GM23338 (cell line): Measurements from ENCODE around the gene CNTN3. TPM values are rescaled to one million over a fixed set of nuclear protein-coding genes. Genes with fewer than 3 reads are reported as not detected.

Experiments used
- ATAC-seq: fragments of 200-7000 bp; cut with Tn5 transposase; 3 replicates; pipeline ENCODE4 v1.9.1; 2020
- DNase-seq: peaks from one replicate; pipeline ENCODE4 v3.0.0-alpha.2; 2015; ENCODE audit warnings: low spot score
- H2AFZ ChIP-seq: fragments of 200-600 bp; sonication (generic); 2 replicates; pipeline ENCODE4 v1.8.0; 2016; ENCODE audit warnings: antibody characterized with exemption, mild to moderate bottlenecking, moderate library complexity
- H3F3A ChIP-seq: fragments of 200-600 bp; sonication (generic); replicated peaks from 2 replicates; pipeline ENCODE4 v1.8.0; 2017; ENCODE audit warnings: antibody characterized with exemption, mixed run types, low read depth
- H3K27ac ChIP-seq: fragments of 200-600 bp; sonication (generic); 2 replicates; pipeline ENCODE4 v1.6.1; 2016; ENCODE audit warnings: low read depth
- H3K27me3 ChIP-seq: fragments of 200-600 bp; sonication (generic); 2 replicates; pipeline ENCODE4 v1.8.0; 2016; ENCODE audit warnings: mild to moderate bottlenecking, mixed run types, moderate library complexity; ENCODE audit not compliant: insufficient read depth
- H3K36me3 ChIP-seq: fragments of 200-600 bp; sonication (generic); 2 replicates; pipeline ENCODE4 v1.8.0; 2016; ENCODE audit warnings: mild to moderate bottlenecking; ENCODE audit not compliant: insufficient read depth
- H3K4me1 ChIP-seq: fragments of 200-600 bp; sonication (generic); 2 replicates; pipeline ENCODE4 v1.8.0; 2016; ENCODE audit warnings: mild to moderate bottlenecking, moderate library complexity; ENCODE audit not compliant: insufficient read depth
- H3K4me2 ChIP-seq: fragments of 200-600 bp; sonication (generic); 2 replicates; pipeline ENCODE4 v1.7.1; 2017; ENCODE audit warnings: mixed run types
- H3K4me3 ChIP-seq: fragments of 200-600 bp; sonication (generic); 2 replicates; pipeline ENCODE4 v1.6.1; 2016; ENCODE audit warnings: mixed run types
- H3K79me2 ChIP-seq: fragments of 200-600 bp; sonication (generic); replicated peaks from 2 replicates; pipeline ENCODE4 v1.8.0; 2017; ENCODE audit warnings: mild to moderate bottlenecking; ENCODE audit not compliant: insufficient read depth
- H3K9me2 ChIP-seq: fragments of 200-600 bp; sonication (generic); 2 replicates; pipeline ENCODE4 v1.8.0; 2017; ENCODE audit not compliant: insufficient read depth
- H4K20me1 ChIP-seq: fragments of 200-600 bp; sonication (generic); replicated peaks from 2 replicates; pipeline ENCODE4 v1.8.0; 2017; ENCODE audit warnings: mild to moderate bottlenecking; ENCODE audit not compliant: insufficient read depth
- H3K27ac Mint-ChIP-seq: 2 replicates; pipeline ENCODE4 v1.8.0; 2020; ENCODE audit warnings: inconsistent platforms, mild to moderate bottlenecking, moderate library complexity, mixed read lengths
- H3K27me3 Mint-ChIP-seq: 3 replicates; pipeline ENCODE4 v1.8.0; 2022; ENCODE audit warnings: low read depth, mild to moderate bottlenecking, moderate library complexity, mixed read lengths, inconsistent platforms; ENCODE audit not compliant: insufficient read depth, poor library complexity
- H3K36me3 Mint-ChIP-seq: 3 replicates; pipeline ENCODE4 v1.8.0; 2021; ENCODE audit warnings: low read depth, mild to moderate bottlenecking, inconsistent platforms, moderate library complexity, mixed read lengths
- H3K4me1 Mint-ChIP-seq: 3 replicates; pipeline ENCODE4 v1.8.0; 2020; ENCODE audit warnings: mild to moderate bottlenecking, inconsistent platforms, mixed read lengths
- H3K4me3 Mint-ChIP-seq: 3 replicates; pipeline ENCODE4 v1.8.0; 2021; ENCODE audit warnings: moderate library complexity, mild to moderate bottlenecking, inconsistent platforms, mixed read lengths
- H3K9me3 Mint-ChIP-seq: 3 replicates; pipeline ENCODE4 v1.8.0; 2020; ENCODE audit warnings: moderate library complexity, mild to moderate bottlenecking, inconsistent platforms, mixed read lengths
- EZH2 ChIP-seq: fragments of 200-600 bp; sonication (generic); IDR thresholded peaks from one replicate; pipeline ENCODE4 v1.8.0; 2017; ENCODE audit warnings: antibody characterized with exemption, mild to moderate bottlenecking, low read depth; ENCODE audit not compliant: unreplicated experiment
- EZH2phosphoT487 ChIP-seq: fragments of 200-600 bp; sonication (generic); IDR thresholded peaks from one replicate; pipeline ENCODE4 v1.8.1; 2018; ENCODE audit warnings: antibody characterized with exemption; ENCODE audit not compliant: unreplicated experiment
- NANOG ChIP-seq: IDR thresholded peaks from 2 replicates; pipeline ENCODE4 v1.6.1; 2016; ENCODE audit warnings: antibody characterized with exemption, borderline replicate concordance
- POLR2AphosphoS5 ChIP-seq: IDR thresholded peaks from 2 replicates; pipeline ENCODE4 v1.6.1; 2016; ENCODE audit warnings: antibody characterized with exemption, low read depth
- ZNF114 ChIP-seq: fragments of 250-450 bp; sonication (Bioruptor Pico); IDR thresholded peaks from 2 replicates; pipeline ENCODE4 v1.5.0; 2020; ENCODE audit warnings: mild to moderate bottlenecking, moderate library complexity
- ZNF331 ChIP-seq: fragments of 250-450 bp; sonication (Bioruptor Pico); IDR thresholded peaks from 2 replicates; pipeline ENCODE4 v1.5.0; 2020; ENCODE audit warnings: low read depth, mild to moderate bottlenecking, moderate library complexity
- polyA plus RNA-seq: library from polyadenylated mRNA; unstranded; fragments of >200 nt; fragmentation: Nextera tagmentation; extraction: Ambion mirVana; gene quantifications from 2 replicates; pipeline ENCODE4 v1.2.1, GENCODE V29; 2016
- total RNA-seq: library from RNA; depleted of rRNA; stranded (reverse); fragments of >200 nt; shearing (Covaris generic); gene quantifications from 2 replicates; pipeline ENCODE4 v1.2.3, GENCODE V29; 2014
- TF ChIP-seq, protein P1 (sequence below): IDR thresholded peaks from 2 replicates; pipeline ENCODE4 v1.6.1; 2016; ENCODE audit warnings: antibody characterized with exemption
- TF ChIP-seq, protein P2 (sequence below): fragments of 250-450 bp; sonication (Bioruptor Pico); IDR thresholded peaks from 2 replicates; pipeline ENCODE4 v1.5.0; 2020; ENCODE audit warnings: mild to moderate bottlenecking, moderate library complexity

Gene CNTN3
- total and polyA plus RNA-seq, 2 experiments from 2014 or later: 0.05 to 0.24 TPM

DNA sequence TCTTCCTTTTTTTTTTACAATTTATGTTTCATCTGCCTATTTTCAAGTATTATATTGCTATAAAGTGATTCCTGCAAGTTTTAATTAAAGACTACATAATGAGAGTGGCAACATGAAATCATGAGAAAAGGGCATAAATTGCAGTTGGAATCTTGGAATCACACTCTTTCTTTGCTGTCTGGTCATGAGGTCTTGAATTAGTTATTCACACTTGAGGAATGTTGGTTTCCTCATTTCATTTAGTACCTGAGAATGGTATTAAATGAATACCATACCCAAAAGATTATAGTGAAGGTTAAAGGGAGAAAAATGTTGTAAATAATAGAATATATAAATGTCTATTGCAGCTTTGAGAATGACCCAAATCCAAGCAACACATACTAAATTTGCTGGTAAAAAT lies 25.8 kb upstream of the CNTN3 start:
- H3K27ac Mint-ChIP-seq: no peak overlapping the region
- no peak overlapping the region for H2AFZ ChIP-seq
- no peak overlapping the region for H3K4me3 ChIP-seq
- ATAC-seq (no peak), DNase-seq (no peak)
- no peaks in the 10 kb centered on the region for H3K9me3 Mint-ChIP-seq
- H3K9me2 ChIP-seq: no peaks in the 10 kb centered on the region
- no peak overlapping the region for H3K4me2 ChIP-seq
- no peaks in the 10 kb centered on the region for H3K4me1 ChIP-seq
- no peaks in the 10 kb centered on the region for H3K36me3 Mint-ChIP-seq
- TF ChIP-seq EZH2phosphoT487: no peak
- no peaks in the 10 kb centered on the region for H4K20me1 ChIP-seq
- no peaks in the 10 kb centered on the region for H3K79me2 ChIP-seq
- H3K36me3 ChIP-seq: no peaks in the 10 kb centered on the region
- no peak overlapping the region for H3K27ac ChIP-seq
- no peaks in the 10 kb centered on the region for H3K4me1 Mint-ChIP-seq
- H3K27me3 ChIP-seq: no peaks in the 10 kb centered on the region
- peaks cover 2% of the 10 kb centered on the region for H3K27me3 Mint-ChIP-seq
- H3F3A ChIP-seq: no peaks in the 10 kb centered on the region
- no peak overlapping the region for H3K4me3 Mint-ChIP-seq

DNA sequence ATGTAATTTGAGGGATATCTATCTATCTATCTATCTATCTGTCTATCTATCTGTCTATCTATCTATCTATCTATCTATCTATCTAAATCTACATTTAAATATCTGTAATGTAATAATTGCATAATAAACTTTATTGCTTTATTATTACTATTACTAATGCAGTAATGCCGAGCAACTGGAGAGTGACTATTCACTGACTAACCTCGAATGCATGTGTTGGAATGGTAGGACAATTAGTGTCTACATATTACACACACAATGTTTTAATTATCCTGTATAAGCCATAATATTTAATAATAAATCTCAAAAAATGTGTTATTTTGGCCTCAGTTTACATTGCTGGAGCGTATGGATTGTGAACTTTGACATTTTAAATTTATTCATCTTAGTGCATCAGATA lies 25.2 kb upstream of the CNTN3 start:
- Histone ChIP-seq H3K36me3 (no peaks in the 10 kb centered on the region), H3K4me1 (no peaks in the 10 kb centered on the region), H4K20me1 (no peaks in the 10 kb centered on the region), H3K4me3 (no peak overlapping the region), H3K4me2 (no peak overlapping the region), H3K79me2 (no peaks in the 10 kb centered on the region), H3K27ac (no peak overlapping the region), H3F3A (no peaks in the 10 kb centered on the region), H3K9me2 (no peaks in the 10 kb centered on the region), H2AFZ (no peak overlapping the region), H3K27me3 (no peaks in the 10 kb centered on the region)
- Mint-ChIP-seq H3K36me3 (no peaks in the 10 kb centered on the region), H3K4me3 (no peak overlapping the region), H3K4me1 (no peaks in the 10 kb centered on the region), H3K27me3 (peaks cover 2% of the 10 kb centered on the region), H3K9me3 (no peaks in the 10 kb centered on the region), H3K27ac (no peak overlapping the region)
- ATAC-seq (no peak), DNase-seq (no peak)
- TF ChIP-seq ZNF114 (CRISPR knock-in tag): no peak

DNA sequence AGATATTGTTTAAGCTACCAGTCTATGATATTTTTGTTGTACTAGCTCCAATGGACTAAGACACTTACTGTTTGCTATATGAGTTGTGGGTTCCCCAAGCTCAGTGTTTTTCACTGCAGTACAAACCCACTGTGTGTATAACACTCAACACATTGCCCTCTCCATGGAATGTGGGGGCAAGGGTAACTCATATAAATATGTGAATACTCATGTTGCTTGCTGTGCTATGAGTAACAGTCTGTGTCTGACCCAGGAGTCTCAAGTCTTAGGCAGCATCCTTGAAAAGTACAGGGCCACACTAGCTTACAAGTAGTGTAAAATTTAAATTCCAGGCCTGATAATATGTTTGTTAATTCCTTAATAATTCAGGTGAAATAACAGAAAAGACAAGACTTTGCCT lies 22.5 kb upstream of the CNTN3 start:
- Histone ChIP-seq H3K36me3 (no peaks in the 10 kb centered on the region), H3K4me3 (no peak overlapping the region), H4K20me1 (no peaks in the 10 kb centered on the region), H3K4me2 (no peak overlapping the region), H3F3A (no peaks in the 10 kb centered on the region), H3K27ac (no peak overlapping the region), H2AFZ (no peak overlapping the region), H3K9me2 (no peaks in the 10 kb centered on the region), H3K4me1 (no peaks in the 10 kb centered on the region), H3K27me3 (no peaks in the 10 kb centered on the region), H3K79me2 (no peaks in the 10 kb centered on the region)
- no peak overlapping the region for H3K27ac Mint-ChIP-seq
- no peak for ATAC-seq
- no peaks in the 10 kb centered on the region for H3K9me3 Mint-ChIP-seq
- H3K4me3 Mint-ChIP-seq: no peak overlapping the region
- no peaks in the 10 kb centered on the region for H3K36me3 Mint-ChIP-seq
- DNase-seq: no peak
- H3K4me1 Mint-ChIP-seq: no peaks in the 10 kb centered on the region
- H3K27me3 Mint-ChIP-seq: no peaks in the 10 kb centered on the region
- no peak for TF ChIP-seq ZNF331 (CRISPR knock-in tag)
- TF ChIP-seq, protein P1, sequence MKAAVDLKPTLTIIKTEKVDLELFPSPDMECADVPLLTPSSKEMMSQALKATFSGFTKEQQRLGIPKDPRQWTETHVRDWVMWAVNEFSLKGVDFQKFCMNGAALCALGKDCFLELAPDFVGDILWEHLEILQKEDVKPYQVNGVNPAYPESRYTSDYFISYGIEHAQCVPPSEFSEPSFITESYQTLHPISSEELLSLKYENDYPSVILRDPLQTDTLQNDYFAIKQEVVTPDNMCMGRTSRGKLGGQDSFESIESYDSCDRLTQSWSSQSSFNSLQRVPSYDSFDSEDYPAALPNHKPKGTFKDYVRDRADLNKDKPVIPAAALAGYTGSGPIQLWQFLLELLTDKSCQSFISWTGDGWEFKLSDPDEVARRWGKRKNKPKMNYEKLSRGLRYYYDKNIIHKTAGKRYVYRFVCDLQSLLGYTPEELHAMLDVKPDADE: no peak
- no peak for TF ChIP-seq EZH2
- no peak for TF ChIP-seq NANOG
- no peak for TF ChIP-seq POLR2AphosphoS5
- TF ChIP-seq, protein P2, sequence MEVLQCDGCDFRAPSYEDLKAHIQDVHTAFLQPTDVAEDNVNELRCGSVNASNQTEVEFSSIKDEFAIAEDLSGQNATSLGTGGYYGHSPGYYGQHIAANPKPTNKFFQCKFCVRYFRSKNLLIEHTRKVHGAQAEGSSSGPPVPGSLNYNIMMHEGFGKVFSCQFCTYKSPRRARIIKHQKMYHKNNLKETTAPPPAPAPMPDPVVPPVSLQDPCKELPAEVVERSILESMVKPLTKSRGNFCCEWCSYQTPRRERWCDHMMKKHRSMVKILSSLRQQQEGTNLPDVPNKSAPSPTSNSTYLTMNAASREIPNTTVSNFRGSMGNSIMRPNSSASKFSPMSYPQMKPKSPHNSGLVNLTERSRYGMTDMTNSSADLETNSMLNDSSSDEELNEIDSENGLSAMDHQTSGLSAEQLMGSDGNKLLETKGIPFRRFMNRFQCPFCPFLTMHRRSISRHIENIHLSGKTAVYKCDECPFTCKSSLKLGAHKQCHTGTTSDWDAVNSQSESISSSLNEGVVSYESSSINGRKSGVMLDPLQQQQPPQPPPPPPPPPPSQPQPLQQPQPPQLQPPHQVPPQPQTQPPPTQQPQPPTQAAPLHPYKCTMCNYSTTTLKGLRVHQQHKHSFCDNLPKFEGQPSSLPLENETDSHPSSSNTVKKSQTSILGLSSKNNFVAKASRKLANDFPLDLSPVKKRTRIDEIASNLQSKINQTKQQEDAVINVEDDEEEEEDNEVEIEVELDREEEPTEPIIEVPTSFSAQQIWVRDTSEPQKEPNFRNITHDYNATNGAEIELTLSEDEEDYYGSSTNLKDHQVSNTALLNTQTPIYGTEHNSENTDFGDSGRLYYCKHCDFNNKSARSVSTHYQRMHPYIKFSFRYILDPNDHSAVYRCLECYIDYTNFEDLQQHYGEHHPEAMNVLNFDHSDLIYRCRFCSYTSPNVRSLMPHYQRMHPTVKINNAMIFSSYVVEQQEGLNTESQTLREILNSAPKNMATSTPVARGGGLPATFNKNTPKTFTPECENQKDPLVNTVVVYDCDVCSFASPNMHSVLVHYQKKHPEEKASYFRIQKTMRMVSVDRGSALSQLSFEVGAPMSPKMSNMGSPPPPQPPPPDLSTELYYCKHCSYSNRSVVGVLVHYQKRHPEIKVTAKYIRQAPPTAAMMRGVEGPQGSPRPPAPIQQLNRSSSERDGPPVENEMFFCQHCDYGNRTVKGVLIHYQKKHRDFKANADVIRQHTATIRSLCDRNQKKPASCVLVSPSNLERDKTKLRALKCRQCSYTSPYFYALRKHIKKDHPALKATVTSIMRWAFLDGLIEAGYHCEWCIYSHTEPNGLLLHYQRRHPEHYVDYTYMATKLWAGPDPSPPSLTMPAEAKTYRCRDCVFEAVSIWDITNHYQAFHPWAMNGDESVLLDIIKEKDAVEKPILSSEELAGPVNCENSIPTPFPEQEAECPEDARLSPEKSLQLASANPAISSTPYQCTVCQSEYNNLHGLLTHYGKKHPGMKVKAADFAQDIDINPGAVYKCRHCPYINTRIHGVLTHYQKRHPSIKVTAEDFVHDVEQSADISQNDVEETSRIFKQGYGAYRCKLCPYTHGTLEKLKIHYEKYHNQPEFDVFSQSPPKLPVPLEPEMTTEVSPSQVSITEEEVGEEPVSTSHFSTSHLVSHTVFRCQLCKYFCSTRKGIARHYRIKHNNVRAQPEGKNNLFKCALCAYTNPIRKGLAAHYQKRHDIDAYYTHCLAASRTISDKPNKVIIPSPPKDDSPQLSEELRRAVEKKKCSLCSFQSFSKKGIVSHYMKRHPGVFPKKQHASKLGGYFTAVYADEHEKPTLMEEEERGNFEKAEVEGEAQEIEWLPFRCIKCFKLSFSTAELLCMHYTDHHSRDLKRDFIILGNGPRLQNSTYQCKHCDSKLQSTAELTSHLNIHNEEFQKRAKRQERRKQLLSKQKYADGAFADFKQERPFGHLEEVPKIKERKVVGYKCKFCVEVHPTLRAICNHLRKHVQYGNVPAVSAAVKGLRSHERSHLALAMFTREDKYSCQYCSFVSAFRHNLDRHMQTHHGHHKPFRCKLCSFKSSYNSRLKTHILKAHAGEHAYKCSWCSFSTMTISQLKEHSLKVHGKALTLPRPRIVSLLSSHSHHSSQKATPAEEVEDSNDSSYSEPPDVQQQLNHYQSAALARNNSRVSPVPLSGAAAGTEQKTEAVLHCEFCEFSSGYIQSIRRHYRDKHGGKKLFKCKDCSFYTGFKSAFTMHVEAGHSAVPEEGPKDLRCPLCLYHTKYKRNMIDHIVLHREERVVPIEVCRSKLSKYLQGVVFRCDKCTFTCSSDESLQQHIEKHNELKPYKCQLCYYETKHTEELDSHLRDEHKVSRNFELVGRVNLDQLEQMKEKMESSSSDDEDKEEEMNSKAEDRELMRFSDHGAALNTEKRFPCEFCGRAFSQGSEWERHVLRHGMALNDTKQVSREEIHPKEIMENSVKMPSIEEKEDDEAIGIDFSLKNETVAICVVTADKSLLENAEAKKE (CRISPR knock-in tag): no peak
